ENCODE results near the gene ACOX1. TPM values are rescaled to one million over a fixed set of nuclear protein-coding genes. Genes with fewer than 3 reads are reported as not detected.

The ACOX1 gene
- total RNA-seq, 3 donors from 2014 or later = 55.1 to 147 (median 55.3) TPM

- DNase-seq (ENCODE audit: low spot score in 2 of 2) = no peak
- no peak for TF ChIP-seq POLR2A (IDR thresholded peaks at IDR 0.05)
- TF ChIP-seq CTCF (IDR thresholded peaks at IDR 0.05) = no peak
- TF ChIP-seq POLR2AphosphoS5 (IDR thresholded peaks at IDR 0.05) = no peak
- no peak overlapping the region for H3K4me3 ChIP-seq
- no peaks in the 10 kb centered on the region for H3K36me3 ChIP-seq
- no peaks in the 10 kb centered on the region for H3K27me3 ChIP-seq
- H3K9me3 ChIP-seq = no peaks in the 10 kb centered on the region
- H3K4me1 ChIP-seq = no peaks in the 10 kb centered on the region
- intact Hi-C loops (cut with DNase I; ENCODE audit: low total_unique reads) = no loop called here
- H3K27ac ChIP-seq = no peak overlapping the region
These were observed 59.4 kb downstream of the ACOX1 start for GRCh38 chr17:75919611-75920010.

- no peak overlapping the region for H3K4me3 ChIP-seq
- no peak for DNase-seq (ENCODE audit: low spot score in 2 of 2)
- no peaks in the 10 kb centered on the region for H3K36me3 ChIP-seq
- no peak overlapping the region for H3K27ac ChIP-seq
- no peaks in the 10 kb centered on the region for H3K4me1 ChIP-seq
- no peak for TF ChIP-seq POLR2AphosphoS5 (IDR thresholded peaks at IDR 0.05)
- no peak for TF ChIP-seq CTCF (IDR thresholded peaks at IDR 0.05)
- no peak for TF ChIP-seq POLR2A (IDR thresholded peaks at IDR 0.05)
- intact Hi-C loops (cut with DNase I; ENCODE audit: low total_unique reads) = no loop called here
- H3K9me3 ChIP-seq = no peaks in the 10 kb centered on the region
- H3K27me3 ChIP-seq = no peaks in the 10 kb centered on the region
These were observed 61.0 kb downstream of the ACOX1 start for GRCh38 chr17:75917917-75918445.

- H3K4me1 ChIP-seq = no peaks in the 10 kb centered on the region
- intact Hi-C loops (cut with DNase I; ENCODE audit: low total_unique reads) = no loop called here
- H3K27ac ChIP-seq = no peak overlapping the region
- DNase-seq (ENCODE audit: low spot score in 2 of 2) = no peak
- no peak overlapping the region for H3K4me3 ChIP-seq
- no peaks in the 10 kb centered on the region for H3K27me3 ChIP-seq
- TF ChIP-seq POLR2AphosphoS5 (IDR thresholded peaks at IDR 0.05) = no peak
- TF ChIP-seq CTCF (IDR thresholded peaks at IDR 0.05) = no peak
- TF ChIP-seq POLR2A (IDR thresholded peaks at IDR 0.05) = no peak
- H3K36me3 ChIP-seq = no peaks in the 10 kb centered on the region
- no peaks in the 10 kb centered on the region for H3K9me3 ChIP-seq
These were observed 61.6 kb downstream of the ACOX1 start for GRCh38 chr17:75917141-75917916.

GRCh38 chr17:75915268-75915667, 63.7 kb downstream of the ACOX1 start:
- H3K4me1 ChIP-seq = peaks cover 0 to 3% of the 10 kb centered on the region in 2 donors
- no peak overlapping the region for H3K27ac ChIP-seq
- H3K4me3 ChIP-seq = no peak overlapping the region
- H3K27me3 ChIP-seq = no peaks in the 10 kb centered on the region
- H3K9me3 ChIP-seq = no peaks in the 10 kb centered on the region
- intact Hi-C loops (cut with DNase I; ENCODE audit: low total_unique reads) = no loop called here
- H3K36me3 ChIP-seq = no peaks in the 10 kb centered on the region
- TF ChIP-seq CTCF (IDR thresholded peaks at IDR 0.05) (no peak), POLR2AphosphoS5 (IDR thresholded peaks at IDR 0.05) (no peak), POLR2A (IDR thresholded peaks at IDR 0.05) (no peak)
- DNase-seq (ENCODE audit: low spot score in 2 of 2) = no peak

- no peaks in the 10 kb centered on the region for H3K9me3 ChIP-seq
- no peaks in the 10 kb centered on the region for H3K27me3 ChIP-seq
- no peak overlapping the region for H3K27ac ChIP-seq
- no peak for DNase-seq (ENCODE audit: low spot score in 2 of 2)
- no peaks in the 10 kb centered on the region for H3K36me3 ChIP-seq
- H3K4me3 ChIP-seq = no peak overlapping the region
- TF ChIP-seq CTCF (IDR thresholded peaks at IDR 0.05) (no peak), POLR2A (IDR thresholded peaks at IDR 0.05) (no peak), POLR2AphosphoS5 (IDR thresholded peaks at IDR 0.05) (no peak)
- intact Hi-C loops (cut with DNase I; ENCODE audit: low total_unique reads) = no loop called here
- H3K4me1 ChIP-seq = peaks cover 0 to 7% of the 10 kb centered on the region in 2 donors
These were observed 64.2 kb downstream of the ACOX1 start for GRCh38 chr17:75914643-75915267.
